ENCODE data around the gene TRAIP. TPM values are rescaled to one million over a fixed set of nuclear protein-coding genes. Genes with fewer than 3 reads are reported as not detected.

TRAIP gene
- total RNA-seq, 1 donor = 1.4 TPM

DNA sequence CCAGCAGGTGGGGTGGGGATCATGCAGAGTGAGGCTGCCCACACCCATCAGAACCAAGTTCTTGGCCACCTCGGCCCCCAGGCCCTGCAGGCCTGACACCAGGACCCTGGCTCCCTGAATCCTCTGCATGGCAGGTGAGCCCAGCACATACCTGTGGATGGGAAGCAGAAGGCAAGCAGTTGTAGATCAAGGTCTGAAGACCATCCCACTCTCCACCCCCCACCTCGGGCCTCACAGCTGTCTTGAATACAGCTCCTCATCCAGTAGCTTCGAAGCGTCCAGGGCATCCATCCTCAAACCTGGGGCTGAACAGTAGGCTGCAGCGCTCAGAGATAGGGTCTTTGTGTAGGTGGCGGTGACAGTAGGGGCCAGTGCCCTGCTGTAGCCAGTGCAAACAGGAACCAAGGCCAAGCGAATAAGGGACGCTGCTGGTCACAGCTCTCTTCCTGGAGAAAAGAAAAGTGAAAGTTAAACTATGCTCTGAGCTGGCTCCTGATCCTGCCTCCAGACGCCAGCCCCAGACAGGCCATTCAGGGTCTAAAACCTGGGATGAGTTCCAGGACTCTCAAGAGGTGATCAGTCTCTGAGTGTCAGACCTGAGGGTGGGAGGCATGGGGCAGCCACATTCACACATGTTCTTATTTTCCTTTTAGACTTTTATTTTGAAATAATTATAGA, 42.7 kb downstream of the TRAIP start, which contains the start of gene UBA7:
UBA7 (minus strand) TSS at position 457 of the 678 bp plus-strand sequence; CDS start at position 291, 166 bp downstream.
- H3K4me3 ChIP-seq (ENCODE audit: insufficient read depth, low read length) = peak within 1 kb of the TSS; percentile 78
- H3K36me3 ChIP-seq (ENCODE audit: insufficient read depth, low read length) = peaks cover 32% of the 10 kb centered on the region
- peak within 1 kb of the TSS; percentile 94 for H3K4me2 ChIP-seq (ENCODE audit: insufficient read depth, low read length)
- no peaks in the 10 kb centered on the region for H3K9me3 ChIP-seq (ENCODE audit: low read depth, low read length)
- peaks cover 16% of the 10 kb centered on the region for H3K4me1 ChIP-seq (ENCODE audit: insufficient read depth, low read length)
- DNase-seq (ENCODE audit: insufficient read length, low spot score, missing footprints) = peak; percentile 96
- H3K27me3 ChIP-seq (ENCODE audit: insufficient read depth, low read length) = no peaks in the 10 kb centered on the region
- no peaks in the 10 kb centered on the region for H4K20me1 ChIP-seq (ENCODE audit: insufficient read depth, low read length)
- peak within 1 kb of the TSS; percentile 79 for H3K27ac ChIP-seq (ENCODE audit: low read depth, low read length)
- peaks cover 8% of the 10 kb centered on the region for H3K79me2 ChIP-seq (ENCODE audit: insufficient read depth, low read length)
- TF ChIP-seq, protein P1, sequence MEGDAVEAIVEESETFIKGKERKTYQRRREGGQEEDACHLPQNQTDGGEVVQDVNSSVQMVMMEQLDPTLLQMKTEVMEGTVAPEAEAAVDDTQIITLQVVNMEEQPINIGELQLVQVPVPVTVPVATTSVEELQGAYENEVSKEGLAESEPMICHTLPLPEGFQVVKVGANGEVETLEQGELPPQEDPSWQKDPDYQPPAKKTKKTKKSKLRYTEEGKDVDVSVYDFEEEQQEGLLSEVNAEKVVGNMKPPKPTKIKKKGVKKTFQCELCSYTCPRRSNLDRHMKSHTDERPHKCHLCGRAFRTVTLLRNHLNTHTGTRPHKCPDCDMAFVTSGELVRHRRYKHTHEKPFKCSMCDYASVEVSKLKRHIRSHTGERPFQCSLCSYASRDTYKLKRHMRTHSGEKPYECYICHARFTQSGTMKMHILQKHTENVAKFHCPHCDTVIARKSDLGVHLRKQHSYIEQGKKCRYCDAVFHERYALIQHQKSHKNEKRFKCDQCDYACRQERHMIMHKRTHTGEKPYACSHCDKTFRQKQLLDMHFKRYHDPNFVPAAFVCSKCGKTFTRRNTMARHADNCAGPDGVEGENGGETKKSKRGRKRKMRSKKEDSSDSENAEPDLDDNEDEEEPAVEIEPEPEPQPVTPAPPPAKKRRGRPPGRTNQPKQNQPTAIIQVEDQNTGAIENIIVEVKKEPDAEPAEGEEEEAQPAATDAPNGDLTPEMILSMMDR (IDR thresholded peaks at IDR 0.05; ENCODE audit: extremely low read depth, low read depth, low read length) = no peak
- peak within 1 kb of the TSS; percentile 92 for H2AFZ ChIP-seq (ENCODE audit: low read length)

DNA sequence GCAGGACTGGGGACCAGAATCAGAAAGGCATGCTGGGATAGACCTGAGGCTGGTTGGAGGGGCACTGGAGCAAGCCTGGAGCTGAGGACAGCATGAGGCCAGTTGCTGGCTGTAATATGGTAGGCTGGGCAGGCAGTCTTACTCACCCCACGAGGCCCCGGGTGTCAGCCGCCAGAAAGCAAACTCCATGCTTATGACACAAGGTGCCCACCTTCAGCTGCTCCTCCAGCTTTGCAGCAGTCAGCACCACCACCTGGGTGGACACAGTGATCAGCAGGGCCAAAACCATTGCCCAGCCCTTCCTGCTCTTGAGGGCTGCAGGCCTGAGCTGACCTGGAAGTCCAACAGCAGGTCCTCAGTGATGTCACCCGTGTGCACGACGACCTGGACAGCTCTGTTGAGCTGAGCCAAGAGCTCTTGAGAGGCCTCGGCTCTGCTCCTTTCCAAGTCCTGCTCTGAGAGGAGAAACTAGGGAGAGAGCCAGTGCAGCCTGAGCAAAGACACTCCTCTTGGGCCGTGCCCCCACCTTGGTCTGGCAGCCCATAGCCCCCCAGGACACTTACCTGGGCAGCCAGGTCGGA, 43.4 kb downstream of the TRAIP start:
- Histone ChIP-seq H3K79me2 (ENCODE audit: insufficient read depth, low read length) (peaks cover 8% of the 10 kb centered on the region), H3K36me3 (ENCODE audit: insufficient read depth, low read length) (peaks cover 32% of the 10 kb centered on the region), H3K27me3 (ENCODE audit: insufficient read depth, low read length) (no peaks in the 10 kb centered on the region), H3K4me2 (ENCODE audit: insufficient read depth, low read length) (peak overlapping the region; percentile 94), H2AFZ (ENCODE audit: low read length) (peak overlapping the region; percentile 92), H3K27ac (ENCODE audit: low read depth, low read length) (peak overlapping the region; percentile 79), H3K4me1 (ENCODE audit: insufficient read depth, low read length) (peaks cover 16% of the 10 kb centered on the region), H3K9me3 (ENCODE audit: low read depth, low read length) (no peaks in the 10 kb centered on the region), H3K4me3 (ENCODE audit: insufficient read depth, low read length) (peak overlapping the region; percentile 78), H4K20me1 (ENCODE audit: insufficient read depth, low read length) (no peaks in the 10 kb centered on the region)
- DNase-seq (ENCODE audit: insufficient read length, low spot score, missing footprints) = peak; percentile 76
- TF ChIP-seq, protein P1 (IDR thresholded peaks at IDR 0.05; ENCODE audit: extremely low read depth, low read depth, low read length) = no peak

DNA sequence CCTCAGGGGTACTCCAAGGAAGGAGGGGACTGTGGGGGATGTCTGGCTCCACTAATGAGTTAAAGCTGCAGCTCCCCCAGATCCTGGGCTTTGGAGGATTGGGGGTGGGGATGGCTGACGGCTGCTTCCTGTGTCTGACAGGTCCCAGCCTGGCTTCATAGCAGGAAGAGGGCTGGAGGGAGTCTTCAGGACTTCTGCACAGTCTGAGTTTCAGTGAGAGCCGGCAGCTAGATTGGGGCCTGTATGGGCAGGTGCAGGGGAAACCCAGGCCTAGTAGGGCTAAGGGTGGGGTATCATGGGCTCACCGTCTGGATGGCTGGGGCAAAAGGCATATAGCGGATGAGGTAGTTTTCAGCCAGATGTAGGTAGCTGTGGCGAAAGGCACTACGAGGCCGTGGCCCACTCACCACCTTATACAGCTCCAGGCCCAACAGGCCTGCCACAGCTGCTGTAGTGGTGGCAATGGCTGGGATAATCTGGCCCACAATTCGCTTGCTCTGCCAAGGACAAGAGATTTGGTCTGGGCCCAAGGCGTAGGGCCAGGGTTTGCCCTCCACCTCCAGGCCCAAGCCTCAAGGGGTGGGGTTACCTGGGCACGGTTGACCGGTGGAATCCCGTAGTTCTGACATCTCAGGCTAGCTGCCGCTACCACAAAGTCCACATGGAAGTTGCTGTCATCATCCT, 48.8 kb downstream of the TRAIP start:
- Histone ChIP-seq H3K9me3 (ENCODE audit: low read depth, low read length) (no peaks in the 10 kb centered on the region), H3K4me1 (ENCODE audit: insufficient read depth, low read length) (peaks cover 18% of the 10 kb centered on the region), H3K4me2 (ENCODE audit: insufficient read depth, low read length) (no peak overlapping the region), H3K79me2 (ENCODE audit: insufficient read depth, low read length) (peaks cover 3% of the 10 kb centered on the region), H3K27me3 (ENCODE audit: insufficient read depth, low read length) (no peaks in the 10 kb centered on the region), H3K27ac (ENCODE audit: low read depth, low read length) (no peak overlapping the region), H3K36me3 (ENCODE audit: insufficient read depth, low read length) (peaks cover 32% of the 10 kb centered on the region), H4K20me1 (ENCODE audit: insufficient read depth, low read length) (peaks cover 12% of the 10 kb centered on the region), H2AFZ (ENCODE audit: low read length) (no peak overlapping the region), H3K4me3 (ENCODE audit: insufficient read depth, low read length) (no peak overlapping the region)
- peak; percentile 27 for DNase-seq (ENCODE audit: insufficient read length, low spot score, missing footprints)
- TF ChIP-seq, protein P1 (IDR thresholded peaks at IDR 0.05; ENCODE audit: extremely low read depth, low read depth, low read length) = no peak

DNA sequence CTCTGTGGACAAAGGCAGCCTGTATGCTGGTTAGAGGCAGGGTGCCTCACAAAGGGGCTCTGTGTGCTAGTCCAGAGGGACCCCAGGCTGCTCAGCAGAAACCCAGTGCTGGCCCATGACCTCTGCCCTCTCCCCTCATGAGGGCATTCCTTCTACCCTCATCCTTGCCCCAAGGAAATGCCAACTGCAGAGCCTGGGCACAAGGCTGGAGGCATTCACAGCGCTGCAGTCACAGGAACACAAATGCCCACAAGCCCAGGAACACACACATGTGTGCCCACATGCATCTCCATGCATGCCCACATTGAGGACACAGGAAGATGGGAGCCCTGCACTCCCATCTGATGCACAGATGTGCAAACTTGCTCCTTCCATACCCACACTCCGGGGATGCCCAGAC, 49.5 kb downstream of the TRAIP start:
- Histone ChIP-seq H3K27ac (ENCODE audit: low read depth, low read length) (no peak overlapping the region), H3K4me2 (ENCODE audit: insufficient read depth, low read length) (no peak overlapping the region), H3K9me3 (ENCODE audit: low read depth, low read length) (no peaks in the 10 kb centered on the region), H3K36me3 (ENCODE audit: insufficient read depth, low read length) (peaks cover 26% of the 10 kb centered on the region), H3K4me3 (ENCODE audit: insufficient read depth, low read length) (no peak overlapping the region), H3K79me2 (ENCODE audit: insufficient read depth, low read length) (peaks cover 3% of the 10 kb centered on the region), H4K20me1 (ENCODE audit: insufficient read depth, low read length) (peaks cover 12% of the 10 kb centered on the region), H3K4me1 (ENCODE audit: insufficient read depth, low read length) (peaks cover 17% of the 10 kb centered on the region), H3K27me3 (ENCODE audit: insufficient read depth, low read length) (no peaks in the 10 kb centered on the region), H2AFZ (ENCODE audit: low read length) (no peak overlapping the region)
- no peak for DNase-seq (ENCODE audit: insufficient read length, low spot score, missing footprints)
- TF ChIP-seq, protein P1 (IDR thresholded peaks at IDR 0.05; ENCODE audit: extremely low read depth, low read depth, low read length) = no peak

Measured in osteoblast (primary cell).